ENCODE data around the gene SVOP. TPM values are rescaled to one million over a fixed set of nuclear protein-coding genes. Genes with fewer than 3 reads are reported as not detected.

The SVOP gene
- total and polyA plus RNA-seq, 2 of the 8 experiments (the other 6 are each of a cell fraction or from before 2014, with no cell fraction given), result 0.06 TPM; not detected in 1

DNA sequence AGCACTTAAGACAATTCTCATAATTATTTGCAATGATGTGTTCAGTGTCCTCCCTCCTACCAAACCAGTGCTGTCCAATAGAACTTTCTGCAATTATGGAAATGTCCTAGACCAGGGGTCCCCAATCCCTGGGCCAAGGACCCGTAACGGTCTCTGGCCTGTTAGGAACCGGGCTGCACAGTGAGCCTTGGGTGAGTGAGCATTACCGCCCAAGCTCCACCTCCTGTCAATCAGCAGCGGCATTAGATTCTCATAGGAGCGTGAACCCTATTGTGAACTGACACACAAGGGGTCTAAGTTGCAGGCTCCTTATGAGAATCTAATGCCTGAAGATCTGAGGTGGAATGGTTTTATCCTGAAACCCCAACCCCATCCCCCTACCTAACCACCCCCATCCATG, 3.9 kb downstream of the SVOP start (continued):
- TF ChIP-seq RBBP5 (IDR thresholded peaks at IDR 0.05; ENCODE audit: borderline replicate concordance, low read depth, low read length) (no peak), CHD1 (IDR thresholded peaks at IDR 0.05; ENCODE audit: low read depth, low read length) (no peak)
